G401 (cell line): ENCODE data around the gene RAP1GAP. TPM values are rescaled to one million over a fixed set of nuclear protein-coding genes. Genes with fewer than 3 reads are reported as not detected.

Experiments
- DNase-seq: peaks from one replicate; pipeline ENCODE4 v3.0.0-alpha.2; 2015; ENCODE audit warnings: low spot score
- in situ Hi-C: cut with HindIII; loops from 2 replicates; pipeline ENCODE4 v1.10.0; 2016; ENCODE audit warnings: low sequenced_read_pairs, mixed read lengths
- total RNA-seq: library from RNA; depleted of rRNA; stranded (reverse); fragments of >200 nt; shearing (Covaris generic); gene quantifications from 2 replicates; pipeline ENCODE4 v1.2.3, GENCODE V29; 2014; rRNA removed

The RAP1GAP gene
- 3.7 and 4.8 TPM in 2 replicates for total RNA-seq

DNA sequence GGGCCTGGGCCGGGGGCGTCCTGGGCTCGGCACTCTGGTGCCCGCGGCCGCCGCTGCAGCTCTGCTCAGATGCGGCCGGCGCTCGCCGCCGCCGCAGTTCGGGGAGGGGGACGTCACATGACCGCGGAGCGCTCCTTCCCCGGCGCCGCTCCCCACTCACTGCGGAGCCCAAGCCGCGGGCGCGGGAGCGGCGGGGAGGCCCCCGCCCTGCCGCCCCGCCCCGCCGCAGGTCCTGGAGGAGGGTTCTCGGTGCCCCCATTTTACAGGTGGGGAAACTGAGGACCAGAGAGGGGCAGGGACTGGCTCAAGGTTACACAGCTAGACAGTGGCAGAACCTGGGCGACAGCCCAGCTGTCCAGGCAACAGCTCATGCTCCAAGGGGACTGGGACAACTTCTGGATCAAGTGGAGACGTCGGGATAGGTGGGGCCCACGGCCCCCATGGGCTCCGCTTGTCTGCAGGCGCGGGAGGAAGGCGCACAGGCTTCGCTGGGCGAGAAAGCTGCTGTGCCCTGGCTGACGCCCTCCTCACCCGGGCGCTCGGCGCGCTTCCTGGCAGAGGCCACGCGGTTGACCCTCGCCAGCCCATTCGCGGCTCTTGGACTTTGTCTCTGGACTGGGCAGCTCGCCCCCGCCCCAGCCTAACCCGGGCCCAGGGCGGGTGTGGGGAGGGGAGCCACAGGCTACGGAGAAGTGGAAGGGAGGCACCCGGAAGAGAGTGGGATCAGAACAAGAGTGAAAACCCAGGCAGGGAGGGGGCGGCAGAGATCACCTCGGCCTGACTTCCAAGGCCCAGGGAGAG, at the start of gene RAP1GAP:
Gene RAP1GAP, minus strand, starts transcription at position 100 of the 801 bp plus-strand sequence. CDS start 49,325 bp downstream, outside the sequence.
- peak; percentile 78 for DNase-seq
- in situ Hi-C loops = no loop called here

DNA sequence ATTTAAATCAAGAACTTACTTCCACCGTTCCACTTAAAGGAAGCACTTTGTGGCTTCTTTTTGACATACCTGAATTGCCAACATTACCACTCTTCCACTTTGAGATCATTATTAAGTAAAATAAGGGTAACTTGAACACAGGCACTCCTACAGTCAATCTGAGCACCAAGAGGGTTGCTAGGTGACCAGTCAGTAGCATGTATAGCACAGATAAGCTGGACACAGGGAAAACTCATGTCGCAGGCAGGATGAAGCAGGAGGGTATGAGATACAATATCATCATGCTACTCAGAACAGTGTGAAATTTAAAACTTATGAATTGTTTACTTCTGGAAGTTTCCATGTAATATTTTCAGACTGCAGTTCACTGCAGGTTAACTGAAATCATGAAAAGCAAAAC, 47.0 kb upstream of the RAP1GAP start:
- DNase-seq = no peak
- in situ Hi-C loops = no loop called here

DNA sequence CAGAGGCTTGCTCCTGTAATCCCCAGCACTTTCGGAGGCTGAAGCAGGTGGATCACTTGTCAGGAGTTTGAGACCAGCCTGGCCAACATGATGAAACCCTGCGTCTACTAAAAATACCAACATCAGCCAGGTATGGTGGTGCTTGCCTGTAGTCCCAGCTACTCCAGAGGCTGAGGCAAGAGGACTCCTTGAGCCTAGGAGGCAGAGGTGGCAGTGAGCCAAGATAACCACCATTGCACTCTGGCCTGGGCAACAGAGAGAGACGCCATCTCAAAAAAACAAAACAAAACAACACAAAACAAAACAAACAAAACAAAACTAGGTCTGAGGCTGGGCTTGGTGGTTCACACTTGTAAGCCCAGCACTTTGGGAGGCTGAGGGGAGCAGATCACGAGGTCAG, 38.7 kb upstream of the RAP1GAP start:
- in situ Hi-C loops = no loop called here
- no peak for DNase-seq

DNA sequence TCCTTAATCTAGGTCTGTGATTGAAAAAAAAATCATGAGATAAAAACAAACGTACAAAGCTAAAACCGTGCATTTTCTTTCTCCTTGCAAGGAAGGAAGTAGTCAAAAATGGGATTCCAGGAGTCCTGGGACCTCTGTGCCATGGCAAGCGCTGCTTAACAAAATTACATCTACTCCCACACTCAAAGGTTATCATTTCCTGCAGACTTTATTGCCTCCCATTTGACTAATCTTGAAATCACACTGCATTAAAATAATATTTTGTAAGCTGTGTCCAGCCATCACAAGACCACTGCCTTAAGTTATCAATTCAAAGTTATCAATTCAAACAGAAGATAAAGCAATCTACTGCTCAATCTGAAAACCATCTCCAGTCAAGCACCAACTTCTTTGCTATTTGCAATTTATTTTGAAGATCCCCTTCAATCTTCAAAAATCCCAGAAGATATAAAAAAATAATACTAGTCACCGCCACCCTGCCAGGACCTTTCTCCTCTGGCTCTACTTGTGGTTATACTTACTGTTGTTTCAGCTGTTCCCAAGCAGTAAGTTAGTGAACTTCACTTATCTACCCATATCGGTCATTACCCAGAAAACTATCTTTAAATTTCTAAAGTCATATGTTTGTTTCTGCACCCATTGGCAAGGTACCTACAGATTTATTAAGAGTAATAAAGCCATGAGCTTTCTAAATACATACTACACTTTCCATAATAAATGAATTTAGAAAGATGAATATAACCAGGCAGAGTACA, 38.1 kb upstream of the RAP1GAP start:
- no peak for DNase-seq
- in situ Hi-C loops = no loop called here

DNA sequence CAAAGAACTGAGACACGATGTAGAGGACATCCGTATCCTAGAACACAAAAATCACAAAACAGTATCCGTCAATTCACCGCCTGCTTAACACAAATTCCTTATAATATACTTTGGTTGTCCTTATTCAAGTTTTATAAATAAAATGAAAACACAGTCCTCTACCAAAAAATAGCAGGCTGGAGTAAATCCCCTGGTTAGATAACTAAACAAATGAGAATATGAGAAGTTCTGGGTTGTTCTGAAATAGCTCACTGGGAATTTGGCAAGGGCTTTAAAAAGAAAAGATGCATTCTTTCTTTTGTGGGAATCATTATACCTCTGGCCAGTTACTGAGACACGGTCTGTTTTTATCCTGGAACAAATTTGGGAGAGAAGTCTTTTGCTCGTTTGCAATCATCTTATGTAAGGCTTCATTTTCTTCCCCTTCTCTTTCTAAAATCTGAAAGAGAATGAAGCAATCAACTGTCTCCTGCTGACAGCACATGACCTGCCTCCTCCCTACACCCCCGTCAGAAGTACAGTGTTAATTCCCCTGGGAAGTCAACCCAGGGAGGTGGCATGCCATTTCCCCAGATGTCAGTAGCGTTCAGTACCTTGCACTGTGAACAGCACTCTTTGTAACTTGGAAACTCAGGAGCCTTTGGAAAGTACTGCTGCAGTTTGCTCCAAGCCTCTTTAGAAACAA, 37.1 kb upstream of the RAP1GAP start:
- in situ Hi-C loops = no loop called here
- no peak for DNase-seq

DNA sequence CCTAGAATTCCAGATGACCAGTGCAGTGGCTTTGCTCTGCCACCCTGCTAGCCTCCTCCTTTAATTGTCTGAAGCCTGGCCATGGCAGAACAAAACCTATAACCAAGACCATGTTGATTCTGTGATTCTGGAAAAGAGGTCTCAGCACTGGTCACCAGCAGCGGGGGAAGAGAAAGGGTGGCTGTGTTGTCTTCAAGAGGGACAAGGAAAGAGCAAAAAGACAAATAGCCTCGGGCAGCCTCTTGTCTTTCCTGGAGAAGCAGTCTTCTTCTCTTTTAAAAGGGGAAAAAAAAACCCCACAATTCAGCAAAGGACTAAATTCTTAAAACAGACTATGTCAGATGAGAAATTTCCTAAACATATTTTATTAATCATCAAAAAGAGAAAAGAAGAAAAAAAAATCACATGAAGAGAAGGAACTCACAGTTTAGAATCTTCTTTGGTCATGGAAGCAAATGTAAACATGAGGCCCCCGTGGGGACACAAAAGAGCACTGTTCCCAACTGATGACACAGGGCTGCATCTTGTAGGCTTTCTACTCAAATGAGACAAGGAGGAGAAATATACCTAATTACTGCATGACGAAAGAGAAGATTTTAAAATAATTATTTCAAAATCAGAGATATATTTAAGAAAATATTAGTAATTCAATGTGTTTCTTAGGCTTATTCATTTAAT, 36.3 kb upstream of the RAP1GAP start:
- in situ Hi-C loops = no loop called here
- DNase-seq = no peak

DNA sequence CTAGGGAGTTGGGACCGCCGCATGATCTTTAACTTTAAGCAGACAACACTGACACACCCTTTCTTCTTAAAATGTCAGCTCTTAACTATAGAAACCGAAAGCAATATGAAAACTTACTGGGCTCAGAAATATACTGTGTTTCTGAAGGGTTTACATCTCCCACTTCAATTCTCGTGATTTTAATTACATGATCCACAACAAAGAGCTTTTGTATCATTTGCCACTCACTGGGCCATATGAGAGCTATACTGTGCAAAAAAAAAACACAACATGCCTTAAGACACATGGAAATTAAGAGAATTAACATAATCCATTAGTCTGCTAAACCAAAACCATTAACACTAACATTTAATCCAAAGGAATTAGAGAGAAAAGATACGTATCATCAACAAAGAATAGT, 35.0 kb upstream of the RAP1GAP start:
- in situ Hi-C loops = no loop called here
- no peak for DNase-seq

DNA sequence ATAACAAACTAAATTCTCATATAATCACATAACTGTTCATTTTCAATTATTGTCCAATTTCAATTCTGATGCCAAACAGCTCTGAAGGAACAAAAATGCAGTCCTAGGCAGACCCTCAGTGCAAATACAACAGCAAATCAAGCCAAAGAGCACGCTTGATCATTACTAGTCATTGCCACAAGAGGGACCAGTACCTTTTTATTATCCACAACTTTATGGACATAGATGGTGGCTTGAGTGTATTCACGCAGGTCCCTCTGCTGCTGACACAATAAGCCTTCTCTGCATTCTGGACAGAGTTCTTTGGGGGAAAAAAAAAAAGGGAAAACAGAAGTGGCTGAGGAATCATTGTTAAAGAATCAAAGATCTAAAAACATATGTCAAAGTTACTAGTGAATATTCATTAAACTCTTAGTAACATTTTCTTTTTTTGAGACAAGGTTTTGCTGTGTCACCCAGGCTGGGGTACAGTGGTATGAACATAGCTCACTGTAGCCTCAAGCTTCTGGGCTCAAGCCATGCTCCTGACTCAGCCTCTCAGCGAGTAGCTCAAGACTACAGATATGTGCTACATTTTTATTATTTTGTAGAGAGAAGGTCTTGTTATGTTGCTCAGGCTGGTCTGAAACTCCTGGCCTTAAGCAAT, 34.3 kb upstream of the RAP1GAP start:
- peak; percentile 43 for DNase-seq
- in situ Hi-C loops = no loop called here

DNA sequence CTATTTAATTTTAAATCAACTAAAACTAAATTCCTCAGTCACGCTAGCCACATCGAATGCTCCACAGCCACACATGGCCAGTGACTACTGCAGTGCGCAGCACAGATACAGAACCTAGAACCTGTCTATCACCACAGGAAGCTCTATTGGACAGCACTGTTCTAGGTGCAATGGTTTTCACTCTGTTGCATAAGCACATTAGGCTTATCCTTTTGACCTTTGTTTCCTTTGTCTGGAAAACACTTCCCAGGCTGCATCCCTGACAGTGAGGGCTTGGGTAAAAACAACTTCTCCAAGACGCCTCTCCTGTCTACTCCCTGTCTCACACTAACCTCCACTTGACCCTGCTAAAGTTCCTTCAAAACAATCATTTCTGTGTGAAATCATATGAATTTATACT, 33.6 kb upstream of the RAP1GAP start:
- no peak for DNase-seq
- in situ Hi-C loops = no loop called here

DNA sequence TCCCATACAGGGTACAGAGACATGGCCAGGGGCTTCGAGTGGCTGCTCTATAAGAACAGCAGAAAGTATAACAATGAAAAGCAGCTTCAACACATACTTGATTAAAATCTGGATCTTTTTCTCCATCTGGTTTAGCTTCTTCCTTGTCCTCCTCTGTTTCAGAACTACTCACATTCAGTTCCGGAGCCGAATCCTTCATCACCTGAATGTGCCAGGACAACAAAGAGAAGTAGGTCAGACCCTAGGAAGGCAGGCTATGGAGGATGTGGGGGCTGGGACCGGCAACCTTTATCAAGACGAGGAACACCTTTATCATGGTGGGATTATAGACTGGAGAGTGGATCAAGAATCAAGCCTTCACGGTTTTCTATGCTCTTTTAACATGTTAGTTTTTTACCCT, 32.2 kb upstream of the RAP1GAP start:
- in situ Hi-C loops = no loop called here
- peak; percentile 72 for DNase-seq

DNA sequence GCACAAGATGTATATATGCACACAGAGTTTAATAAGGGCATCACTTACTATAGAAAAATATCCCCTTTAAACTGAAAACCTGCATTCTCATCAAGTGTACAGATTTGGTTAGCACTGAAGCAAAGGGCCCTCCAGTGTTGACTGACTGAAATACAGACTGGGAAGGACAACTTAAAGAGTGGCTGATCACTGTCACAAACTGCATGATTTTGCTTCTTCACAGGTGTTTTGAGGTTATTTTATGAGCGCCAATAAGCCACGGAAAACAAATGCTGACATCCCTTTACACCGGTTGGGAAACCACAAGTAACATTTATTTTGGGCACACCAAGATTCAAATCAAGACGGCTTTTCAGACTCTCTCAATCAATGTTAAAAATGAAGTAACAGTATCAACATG, 30.9 kb upstream of the RAP1GAP start:
- no peak for DNase-seq
- in situ Hi-C loops = no loop called here

DNA sequence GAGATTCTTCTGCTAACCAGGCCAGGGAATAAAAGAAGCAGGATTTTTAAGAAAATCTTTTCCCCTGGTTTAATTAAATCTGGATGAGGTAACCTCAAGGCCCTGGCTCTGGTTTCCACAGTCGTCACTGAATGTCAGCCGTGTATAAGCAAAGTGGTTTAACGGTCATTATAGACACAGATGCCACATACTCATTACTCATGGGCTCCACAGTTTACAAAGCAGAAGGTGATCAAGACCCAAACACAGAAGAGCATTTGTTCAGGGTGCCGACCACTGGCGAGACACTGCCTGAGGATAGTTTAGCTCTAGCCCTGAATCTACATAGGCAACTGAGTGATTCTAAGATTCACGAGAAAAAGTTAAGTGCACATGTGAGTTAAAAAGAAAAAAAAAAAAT, 27.8 kb upstream of the RAP1GAP start:
- in situ Hi-C loops = loop anchor here (25.0 kb wide), 1 partner anchor 265 kb away; no protein-coding TSS in a partner anchor
- no peak for DNase-seq

DNA sequence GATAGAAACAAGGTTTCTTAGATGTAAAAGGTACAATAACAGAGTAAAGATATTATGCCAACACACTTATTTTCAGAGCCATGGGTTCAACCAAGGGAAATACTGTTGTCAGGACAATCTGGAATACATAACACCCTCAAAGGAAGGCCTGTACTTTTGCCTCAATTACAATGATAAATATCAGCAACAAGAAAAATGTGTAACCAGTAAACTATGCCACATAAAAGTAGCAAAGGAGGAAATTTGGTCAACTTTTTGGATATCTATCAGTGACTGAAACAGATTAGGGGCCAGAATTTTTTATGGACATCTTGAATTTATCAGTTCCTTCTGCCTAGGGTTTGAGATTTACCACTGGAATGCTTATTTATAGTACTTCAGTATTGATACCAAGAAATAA, 24.6 kb upstream of the RAP1GAP start:
- in situ Hi-C loops = loop anchor here (25.0 kb wide), 1 partner anchor 269 kb away; no protein-coding TSS in a partner anchor
- no peak for DNase-seq

DNA sequence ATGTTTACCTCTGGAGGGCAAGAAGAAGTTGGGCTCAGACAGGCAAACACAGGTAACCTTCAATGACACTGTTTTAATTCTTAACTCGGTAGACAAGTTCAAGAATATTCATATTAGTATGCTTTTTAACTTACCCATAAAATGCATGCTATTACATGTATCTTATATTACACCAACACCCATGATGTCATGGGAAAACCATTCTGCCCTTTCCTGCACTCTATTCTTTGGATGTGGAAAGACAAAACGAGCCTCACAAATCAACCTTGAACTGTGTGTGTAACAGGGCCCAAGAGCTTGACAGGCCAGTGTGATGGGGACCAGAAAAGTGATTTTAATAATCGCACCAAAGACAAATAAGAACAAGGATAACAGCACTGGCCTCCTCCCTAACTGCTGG, 22.6 kb upstream of the RAP1GAP start:
- no peak for DNase-seq
- in situ Hi-C loops = loop anchor here (25.0 kb wide), 1 partner anchor 271 kb away; no protein-coding TSS in a partner anchor

DNA sequence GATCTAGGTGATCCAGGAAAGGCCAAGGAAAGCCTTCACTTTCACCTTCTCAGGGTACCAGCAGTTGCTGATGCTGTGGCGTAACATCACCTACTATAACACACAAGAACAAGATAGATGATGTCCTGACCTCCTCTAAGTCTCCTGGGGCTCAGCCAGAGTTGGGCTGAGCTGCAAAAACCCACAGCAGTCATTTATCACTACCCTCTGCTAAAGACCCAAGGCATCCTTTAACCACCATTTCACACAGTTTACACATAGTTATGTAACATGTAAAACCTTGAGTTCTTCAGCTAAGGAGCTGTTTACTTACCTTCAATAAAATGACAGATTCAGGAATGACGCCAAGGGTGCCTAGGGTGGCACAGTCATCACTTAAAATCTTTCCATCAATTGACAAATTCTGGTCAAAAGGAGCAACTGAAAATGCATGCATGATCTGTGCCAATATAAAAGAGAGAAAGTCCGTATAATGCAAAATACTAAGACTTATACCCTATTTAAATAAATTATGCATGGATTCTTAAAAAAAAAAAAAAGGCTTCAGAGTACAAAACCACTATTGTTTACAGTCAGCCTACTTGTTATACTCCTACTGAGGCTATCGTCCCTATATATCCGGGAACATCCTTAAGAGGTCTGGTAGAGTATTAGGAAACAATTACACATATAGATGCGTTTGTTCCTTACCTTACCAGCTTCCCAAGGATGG, 20.7 kb upstream of the RAP1GAP start:
- in situ Hi-C loops = loop anchor here (25.0 kb wide), 1 partner anchor 272 kb away; no protein-coding TSS in a partner anchor

DNA sequence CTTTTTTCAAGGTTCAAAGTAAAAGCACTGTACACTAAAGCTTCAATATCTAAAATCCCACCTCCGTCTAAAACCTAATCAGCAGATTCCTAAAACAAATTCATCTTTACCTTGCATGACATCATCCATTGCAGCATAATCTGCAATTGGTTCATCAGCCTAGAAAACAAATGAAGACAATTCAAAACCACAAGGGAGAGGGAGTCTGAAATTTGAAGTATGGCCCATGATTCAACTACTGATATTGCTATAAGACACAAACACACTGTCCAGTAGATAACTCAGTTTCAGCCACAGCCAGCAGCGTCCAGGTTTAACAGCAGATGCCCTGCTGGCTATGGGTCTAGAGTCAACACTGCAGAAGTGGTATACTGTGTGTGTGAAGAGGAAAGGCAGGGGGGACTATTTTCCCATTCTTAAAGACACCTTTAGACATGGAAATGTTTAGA, 17.9 kb upstream of the RAP1GAP start:
- no peak for DNase-seq
- in situ Hi-C loops = loop anchor here (25.0 kb wide), 1 partner anchor 275 kb away; no protein-coding TSS in a partner anchor

More for the DNA sequence above, 20.7 kb upstream of the RAP1GAP start:
- no peak for DNase-seq

DNA sequence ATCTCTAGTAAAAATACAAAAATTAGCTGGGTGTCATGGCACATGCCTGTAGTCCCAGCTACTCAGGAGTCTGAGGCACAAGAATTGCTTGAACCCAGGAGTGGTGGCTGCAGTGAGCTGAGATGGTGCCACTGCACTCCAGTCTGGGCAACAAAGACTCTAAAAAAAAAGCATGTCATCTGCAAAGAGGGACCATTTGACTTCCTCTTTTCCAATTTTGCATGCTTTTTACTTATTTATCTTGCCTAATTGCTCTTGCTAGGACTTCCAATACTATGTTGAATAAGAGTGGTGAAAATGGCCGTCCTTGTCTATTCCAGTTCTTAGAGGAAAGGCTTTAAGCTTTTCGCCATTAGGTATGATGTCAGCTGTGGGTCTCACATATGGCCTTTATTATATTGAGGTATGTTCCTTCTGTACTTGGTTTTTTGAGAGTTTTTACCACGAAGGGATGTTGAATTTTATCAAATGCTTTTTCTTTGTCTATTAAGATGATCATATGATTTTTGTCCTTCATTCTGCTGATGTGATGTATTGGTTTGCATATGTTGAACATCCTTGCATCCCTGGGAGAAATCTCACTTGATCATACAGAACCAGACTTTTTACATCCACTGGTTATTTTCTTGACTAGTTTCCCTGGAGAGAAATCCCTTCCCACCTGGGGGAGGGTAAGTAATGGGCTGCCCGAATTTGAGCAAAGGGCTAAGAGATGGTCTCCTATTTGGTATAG, 17.0 kb upstream of the RAP1GAP start:
- in situ Hi-C loops = loop anchor here (25.0 kb wide), 1 partner anchor 276 kb away; no protein-coding TSS in a partner anchor

More for the DNA sequence above, 17.0 kb upstream of the RAP1GAP start:
- DNase-seq = no peak
